Osteocyte (in vitro differentiated cells): ENCODE results near the gene CYFIP2. TPM values are rescaled to one million over a fixed set of nuclear protein-coding genes. Genes with fewer than 3 reads are reported as not detected.
A peak's percentile ranks its signal among the peaks of the same experiment; 100 is the strongest.

ENCODE experiments used
- DNase-seq: peaks from one replicate; pipeline ENCODE4 v3.0.0; 2021; ENCODE audit warnings: mixed read lengths; ENCODE audit not compliant: unreplicated experiment; ENCODE audit errors: extremely low spot score
- H3K27ac Mint-ChIP-seq: one replicate; pipeline ENCODE4 v1.8.0; 2021; ENCODE audit warnings: mild to moderate bottlenecking, mixed read lengths; ENCODE audit not compliant: unreplicated experiment
- H3K27me3 Mint-ChIP-seq: one replicate; pipeline ENCODE4 v1.8.0; 2021; ENCODE audit warnings: mixed read lengths; ENCODE audit not compliant: unreplicated experiment
- H3K36me3 Mint-ChIP-seq: one replicate; pipeline ENCODE4 v1.8.0; 2021; ENCODE audit warnings: mixed read lengths; ENCODE audit not compliant: unreplicated experiment
- H3K4me1 Mint-ChIP-seq: one replicate; pipeline ENCODE4 v1.8.0; 2021; ENCODE audit warnings: mixed read lengths; ENCODE audit not compliant: unreplicated experiment
- H3K4me3 Mint-ChIP-seq: one replicate; pipeline ENCODE4 v1.8.0; 2021; ENCODE audit warnings: mild to moderate bottlenecking, moderate library complexity, mixed read lengths; ENCODE audit not compliant: unreplicated experiment
- H3K9me3 Mint-ChIP-seq: one replicate; pipeline ENCODE4 v1.8.0; 2021; ENCODE audit warnings: mixed read lengths; ENCODE audit not compliant: unreplicated experiment
- CTCF ChIP-seq: fragments of 200-600 bp; sonication (generic); IDR thresholded peaks from 2 replicates; pipeline ENCODE4 v1.5.0; 2021; ENCODE audit warnings: antibody characterized with exemption, mild to moderate bottlenecking, moderate library complexity
- total RNA-seq: library from RNA; stranded (reverse); gene quantifications from 2 replicates; pipeline ENCODE4 v1.2.1, GENCODE V29; 2021

CYFIP2 gene
- total RNA-seq, 1 donor from 2014 or later, result 26.4 TPM

- no peaks in the 10 kb centered on the region for H3K4me1 Mint-ChIP-seq
- no peaks in the 10 kb centered on the region for H3K9me3 Mint-ChIP-seq
- no peak for TF ChIP-seq CTCF
- H3K36me3 Mint-ChIP-seq, result no peaks in the 10 kb centered on the region
- no peak for DNase-seq
- no peak overlapping the region for H3K27ac Mint-ChIP-seq
- H3K27me3 Mint-ChIP-seq, result peaks cover 47% of the 10 kb centered on the region
- H3K4me3 Mint-ChIP-seq, result no peak overlapping the region
Observed at GRCh38 chr5:157259699-157260098, 6.2 kb upstream of the CYFIP2 start.

DNA sequence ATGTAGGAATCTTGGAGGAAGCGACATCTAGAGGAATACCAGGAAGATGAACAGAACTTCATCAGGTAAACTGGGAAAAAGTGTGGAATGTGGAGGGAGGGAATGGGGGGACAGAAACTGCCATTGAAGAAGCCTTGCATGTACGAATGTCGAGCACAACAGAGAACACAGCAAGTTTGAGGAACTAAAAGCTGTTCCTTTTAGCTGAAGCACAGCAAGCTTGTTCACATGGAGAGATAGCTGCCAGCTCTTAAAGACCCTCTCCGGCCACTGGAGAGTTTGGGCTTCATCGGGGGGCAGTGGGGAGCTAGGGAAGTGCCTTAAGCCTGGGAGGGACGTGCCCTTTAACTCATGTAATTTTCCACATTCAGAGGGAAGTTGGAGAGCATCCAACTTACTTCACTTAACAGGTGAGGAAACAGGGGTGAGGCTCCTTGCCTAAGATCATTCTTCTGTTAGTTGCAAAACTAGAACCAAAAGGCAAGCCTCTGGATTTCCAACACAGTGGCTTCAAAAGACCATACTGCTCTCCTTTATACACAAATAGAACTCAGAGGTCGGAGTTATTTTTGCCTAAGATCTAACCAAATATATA is 2.3 kb upstream of the CYFIP2 start:
- H3K4me3 Mint-ChIP-seq, result no peak overlapping the region
- H3K9me3 Mint-ChIP-seq, result no peaks in the 10 kb centered on the region
- H3K27me3 Mint-ChIP-seq, result peaks cover 35% of the 10 kb centered on the region
- no peak for DNase-seq
- TF ChIP-seq CTCF, result no peak
- H3K27ac Mint-ChIP-seq, result no peak overlapping the region
- H3K36me3 Mint-ChIP-seq, result no peaks in the 10 kb centered on the region
- H3K4me1 Mint-ChIP-seq, result peaks cover 4% of the 10 kb centered on the region

DNA sequence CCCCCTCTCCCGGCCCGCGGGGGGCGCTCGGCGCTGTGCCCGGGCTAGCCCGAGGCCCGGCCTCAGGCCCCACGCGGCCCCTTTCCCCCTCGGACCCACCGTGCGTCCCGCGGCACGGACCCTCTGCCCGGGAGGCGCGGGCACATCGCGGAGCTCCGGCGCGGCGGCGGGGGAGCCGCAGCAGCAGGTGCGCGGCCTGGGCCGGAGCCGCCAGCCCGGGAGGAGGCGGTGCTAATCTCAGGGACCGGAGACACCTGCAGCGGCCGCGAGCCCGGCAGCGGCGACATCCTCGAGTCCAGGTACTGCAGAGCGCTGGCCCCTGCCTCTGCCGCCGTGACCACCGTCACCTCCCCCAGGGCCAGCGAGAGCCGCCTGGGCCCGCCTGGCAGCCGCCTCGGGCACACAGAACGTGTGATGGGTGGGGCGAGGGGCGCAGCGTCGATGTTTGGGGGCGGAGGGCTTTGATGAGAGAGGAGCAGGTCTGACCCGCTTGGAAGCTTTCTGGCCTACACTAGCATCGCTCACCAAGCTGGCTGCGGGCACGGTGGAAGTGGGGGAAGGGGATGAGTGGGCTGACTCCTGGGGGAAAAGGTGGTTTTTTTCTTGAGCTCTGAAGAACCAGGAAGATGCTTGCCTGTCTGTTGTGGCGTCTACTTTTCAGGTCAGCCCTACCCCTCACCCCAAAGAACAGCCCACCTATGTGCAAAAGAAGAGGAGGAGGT is 524 bp downstream of the CYFIP2 start:
- no peak overlapping the region for H3K27ac Mint-ChIP-seq
- H3K4me3 Mint-ChIP-seq, result peak overlapping the region; percentile 70
- no peaks in the 10 kb centered on the region for H3K36me3 Mint-ChIP-seq

DNA sequence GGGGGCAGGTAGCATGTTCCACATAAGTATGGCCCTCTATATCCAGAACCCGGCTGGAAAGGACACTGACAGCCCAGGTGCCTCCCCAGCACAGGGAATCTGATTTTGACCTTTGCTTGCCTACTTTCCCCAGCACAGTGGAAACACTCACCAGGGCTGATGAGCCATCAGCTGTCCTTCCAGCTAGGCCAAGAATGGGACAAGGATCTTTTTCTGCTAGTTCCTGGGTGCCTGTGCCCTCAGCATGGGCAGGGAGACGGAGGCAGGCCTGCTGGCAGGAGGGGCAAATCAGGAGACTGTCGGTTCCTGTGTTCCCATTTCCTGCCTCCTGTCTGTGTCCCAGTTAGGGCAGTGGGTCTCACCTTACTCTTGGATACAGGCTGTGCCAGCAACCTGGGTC is 1.1 kb downstream of the CYFIP2 start:
- Mint-ChIP-seq H3K27me3 (peaks cover 13% of the 10 kb centered on the region), H3K4me3 (peak overlapping the region; percentile 70), H3K36me3 (no peaks in the 10 kb centered on the region), H3K4me1 (peaks cover 4% of the 10 kb centered on the region), H3K27ac (no peak overlapping the region), H3K9me3 (no peaks in the 10 kb centered on the region)
- no peak for DNase-seq
- TF ChIP-seq CTCF, result no peak

More for the DNA sequence above, 524 bp downstream of the CYFIP2 start:
- DNase-seq, result no peak
- Mint-ChIP-seq H3K27me3 (peaks cover 14% of the 10 kb centered on the region), H3K9me3 (no peaks in the 10 kb centered on the region), H3K4me1 (peaks cover 4% of the 10 kb centered on the region)
- peak; percentile 33 for TF ChIP-seq CTCF

- H3K4me1 Mint-ChIP-seq, result peaks cover 4% of the 10 kb centered on the region
- no peak for TF ChIP-seq CTCF
- no peaks in the 10 kb centered on the region for H3K36me3 Mint-ChIP-seq
- H3K9me3 Mint-ChIP-seq, result no peaks in the 10 kb centered on the region
- peaks cover 13% of the 10 kb centered on the region for H3K27me3 Mint-ChIP-seq
- H3K27ac Mint-ChIP-seq, result no peak overlapping the region
- no peak for DNase-seq
- H3K4me3 Mint-ChIP-seq, result no peak overlapping the region
Observed at GRCh38 chr5:157267761-157268480, 2.0 kb downstream of the CYFIP2 start.
